ENCODE results near the gene ZSCAN21.
A peak's percentile ranks its signal among the peaks of the same experiment; 100 is the strongest.

Gene ZSCAN21

GRCh38 chr7:100101016-100101862 lies 51.7 kb downstream of the ZSCAN21 start, which contains the start of the genes AP4M1 and MCM7:
Gene AP4M1, plus strand, starts transcription at chr7:100101643. Its CDS starts 72 bp downstream, at chr7:100101715.
Gene MCM7, minus strand, starts transcription at chr7:100101397. Its CDS starts 103 bp downstream, at chr7:100101294.
- peak; percentile 98 for DNase-seq

DNA sequence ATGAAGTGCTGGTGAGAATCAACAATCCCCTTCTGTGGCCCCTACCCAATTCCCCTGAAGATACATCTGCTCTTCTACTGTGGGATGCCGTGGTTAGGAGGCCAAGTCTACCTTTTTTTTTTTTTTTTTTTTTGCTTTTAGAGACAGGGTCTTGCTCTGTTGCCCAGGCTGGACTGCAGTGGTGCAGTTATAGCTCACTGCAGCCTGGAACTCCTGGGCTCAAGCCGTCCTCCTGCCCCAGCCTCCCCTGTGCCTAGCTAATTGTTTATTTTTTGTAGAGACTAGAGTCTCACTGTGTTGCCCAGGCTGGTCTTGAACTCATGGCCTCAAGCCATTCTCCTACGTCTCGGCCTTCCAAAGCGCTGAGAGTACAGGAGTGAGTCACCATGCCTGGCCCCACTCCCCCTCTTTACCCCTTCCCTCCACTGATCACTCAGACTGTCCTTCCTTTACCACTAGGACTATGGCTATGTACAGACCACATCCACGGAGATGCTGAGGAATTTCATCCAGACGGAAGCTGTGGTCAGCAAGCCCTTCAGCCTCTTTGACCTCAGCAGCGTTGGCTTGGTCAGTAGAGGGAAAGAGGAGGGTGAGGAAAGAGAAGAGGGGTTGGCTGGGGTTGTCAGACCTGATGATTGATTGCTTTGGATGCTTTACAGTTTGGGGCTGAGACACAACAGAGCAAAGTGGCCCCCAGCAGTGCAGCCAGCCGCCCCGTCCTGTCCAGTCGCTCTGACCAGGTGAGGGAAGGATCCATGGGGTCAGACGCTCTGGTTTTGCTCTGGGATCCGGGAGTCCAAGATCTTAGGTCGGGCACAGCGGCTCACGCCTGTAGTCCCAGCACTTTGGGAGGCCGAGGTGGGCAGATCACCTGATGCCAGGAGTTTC lies 53.6 kb downstream of the ZSCAN21 start:
- DNase-seq = no peak

- DNase-seq = no peak
These were observed 56.0 kb downstream of the ZSCAN21 start for GRCh38 chr7:100105534-100105933.

- DNase-seq = no peak
These were observed 57.1 kb downstream of the ZSCAN21 start for GRCh38 chr7:100106633-100107032.

DNA sequence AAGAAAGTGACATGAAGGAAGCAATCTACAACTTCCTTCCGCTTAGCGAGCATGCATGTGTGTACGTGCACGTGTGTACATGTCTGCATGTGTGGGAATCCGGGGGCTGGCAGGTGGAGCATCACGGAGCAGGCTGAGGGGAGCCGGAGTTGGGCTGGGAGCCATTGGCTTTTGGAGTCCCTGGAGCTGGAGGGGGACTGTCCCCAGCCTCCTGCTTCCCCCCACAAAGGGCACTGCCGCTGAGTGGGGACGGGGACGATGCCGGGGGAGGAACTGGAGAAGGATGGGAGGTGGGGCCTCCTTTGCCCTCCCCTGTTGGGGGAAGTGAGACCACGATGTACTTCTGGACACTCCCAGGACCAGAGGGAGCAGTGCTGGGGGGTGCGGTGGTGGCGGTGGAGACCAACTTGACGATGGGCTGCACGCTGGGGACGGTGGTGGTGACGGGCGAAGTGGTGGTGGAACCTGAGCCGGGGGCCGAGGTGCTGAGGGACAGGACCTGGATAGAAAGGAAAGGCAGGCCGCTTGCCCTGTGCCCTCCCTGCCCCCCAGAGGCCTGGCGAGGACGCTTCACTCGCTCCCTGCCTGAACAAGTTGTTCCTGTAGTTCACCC lies 57.7 kb downstream of the ZSCAN21 start:
- DNase-seq = no peak

DNA sequence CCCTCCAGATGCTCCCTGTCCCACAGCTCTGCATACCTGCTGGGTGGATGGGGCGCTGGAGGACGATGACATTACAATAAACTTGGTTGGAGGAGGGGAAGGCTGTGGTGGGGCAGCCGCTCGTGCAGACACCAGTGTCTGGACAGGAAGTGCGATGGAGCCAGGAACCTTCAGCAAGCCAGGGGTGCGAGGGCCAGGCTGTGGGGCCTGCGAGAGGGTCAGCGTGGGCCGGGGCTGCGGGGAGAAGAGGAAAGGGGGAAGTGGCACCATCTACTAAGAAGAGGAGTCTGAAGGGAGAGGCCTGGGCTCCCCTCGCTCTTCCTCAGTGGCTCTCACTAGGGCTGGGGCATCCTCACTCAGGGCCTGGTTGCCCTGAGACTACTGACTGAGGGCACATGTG lies 58.3 kb downstream of the ZSCAN21 start:
- no peak for DNase-seq

DNA sequence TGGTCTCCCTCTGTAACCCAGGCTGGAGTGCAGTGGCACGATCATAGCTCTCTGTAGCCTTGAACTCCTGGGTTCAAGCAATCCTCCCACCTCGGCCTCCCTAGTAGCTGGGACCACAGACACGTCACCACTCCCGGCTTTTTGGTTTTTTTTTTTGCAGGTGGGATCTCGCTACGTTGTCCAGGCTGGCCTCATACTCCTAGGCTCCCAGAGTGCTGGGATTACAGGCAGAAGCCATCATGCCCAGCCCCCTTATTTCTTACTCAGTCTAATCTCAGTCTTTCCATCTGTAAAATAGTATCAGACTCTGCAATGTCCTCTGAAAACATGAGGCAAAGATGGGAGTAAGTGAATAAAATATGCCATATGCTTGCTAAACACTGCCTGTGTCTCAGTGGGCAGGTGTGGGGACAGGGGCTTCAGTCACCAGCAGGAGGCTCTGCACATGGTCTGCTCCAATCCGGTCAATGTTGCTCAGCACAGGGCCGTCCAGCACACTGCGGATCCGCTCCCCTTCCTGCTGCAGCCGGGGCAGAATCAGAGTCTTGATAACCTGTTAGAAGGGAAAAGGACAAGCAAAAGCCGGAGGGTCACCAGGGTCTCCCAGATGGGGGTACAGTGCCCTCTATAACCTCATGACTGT lies 60.1 kb downstream of the ZSCAN21 start:
- DNase-seq = no peak

DNA sequence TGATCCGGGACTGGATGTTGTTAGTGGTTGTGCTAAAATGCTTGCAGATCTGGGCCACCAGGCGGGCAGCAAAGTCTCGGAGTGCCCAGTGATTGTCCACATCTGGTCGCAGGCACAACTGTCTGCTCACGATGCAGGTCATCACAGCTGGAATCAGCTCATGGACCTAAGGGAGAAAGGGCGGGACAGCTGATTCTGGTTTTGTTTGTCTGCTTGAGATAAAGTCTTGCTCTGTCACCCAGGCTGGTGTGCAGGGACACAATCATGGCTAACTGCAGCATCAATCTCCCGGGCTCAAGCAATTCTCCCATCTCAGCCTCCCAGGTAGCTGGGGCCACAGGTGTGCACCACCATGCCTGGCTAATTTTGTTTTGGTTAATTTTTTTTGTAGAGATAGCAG lies 61.6 kb downstream of the ZSCAN21 start:
- no peak for DNase-seq

- no peak for DNase-seq
These were observed 62.3 kb downstream of the ZSCAN21 start for GRCh38 chr7:100111914-100112313.

Data from NCI-H1105 (cell line).